Panc1 (cell line): ENCODE results near the gene MTHFD1. TPM values are rescaled to one million over a fixed set of nuclear protein-coding genes. Genes with fewer than 3 reads are reported as not detected.

Experiments used
- ATAC-seq: fragments of 200-7000 bp; cut with Tn5 transposase; 2 replicates; pipeline ENCODE4 v1.9.1; 2020; ENCODE audit warnings: mild to moderate bottlenecking, moderate library complexity
- BruUV-seq: library from RNA; stranded (reverse); fragments of 400-500 nt; replicated peaks from 2 replicates; lab custom pipeline; 2021; lab: Mats Ljungman, UMichigan
- CTCF ChIA-PET: fragments of 300-600 bp; sonication (Branson Sonifier 250); formaldehyde crosslinking; loops from one replicate; lab custom pipeline; 2022; ENCODE audit warnings: antibody characterized with exemption; lab: Charles Lee
- POLR2A ChIA-PET: fragments of 300-600 bp; sonication (Branson Sonifier 250); formaldehyde crosslinking; loops from one replicate; lab custom pipeline; 2022; ENCODE audit warnings: antibody characterized with exemption; lab: Charles Lee
- DNase-seq: peaks from one replicate; pipeline ENCODE4 v3.0.0-alpha.2; 2010; ENCODE audit warnings: low read depth, low spot score
- H3K27ac ChIP-seq: 2 replicates; pipeline ENCODE4 v1.5.1; 2011; ENCODE audit warnings: mild to moderate bottlenecking, low read length, inconsistent platforms
- H3K27me3 ChIP-seq: fragments of 200-500 bp; sonication (Bioruptor generic); 2 replicates; pipeline ENCODE4 v1.6.0; 2014; ENCODE audit warnings: low read length, inconsistent platforms; ENCODE audit not compliant: control insufficient read depth, insufficient read depth
- H3K36me3 ChIP-seq: fragments of 200-500 bp; sonication (Bioruptor generic); 2 replicates; pipeline ENCODE4 v1.5.1; 2014; ENCODE audit warnings: inconsistent platforms, mild to moderate bottlenecking, low read length, moderate library complexity; ENCODE audit not compliant: control insufficient read depth, insufficient read depth
- H3K4me1 ChIP-seq: 2 replicates; pipeline ENCODE4 v1.5.1; 2011; ENCODE audit warnings: inconsistent platforms, mild to moderate bottlenecking, low read length, moderate library complexity; ENCODE audit not compliant: control insufficient read depth, insufficient read depth
- H3K4me3 ChIP-seq, 2 experiments: 2 replicates each; pipeline ENCODE4 v1.5.1; 2011 to 2012; ENCODE audit warnings: low read depth in 2 of 2, low read length in 2 of 2, mild to moderate bottlenecking in 2 of 2, inconsistent platforms in 1 of 2, moderate library complexity in 1 of 2
- H3K9me3 ChIP-seq: fragments of 200-500 bp; sonication (Bioruptor generic); 2 replicates; pipeline ENCODE4 v1.5.1; 2014; ENCODE audit warnings: low read depth, mild to moderate bottlenecking, inconsistent platforms, low read length, moderate library complexity; ENCODE audit not compliant: control insufficient read depth, insufficient read depth
- POLR2AphosphoS5 ChIP-seq: IDR thresholded peaks from 2 replicates; pipeline ENCODE4 v1.6.1; 2012; ENCODE audit warnings: mild to moderate bottlenecking, low read depth, low read length, moderate library complexity
- REST ChIP-seq, 2 experiments: IDR thresholded peaks; 2 replicates each; pipeline ENCODE4 v1.6.1; 2011 to 2012; ENCODE audit warnings: low read depth in 2 of 2, control low read depth in 1 of 2, low read length in 1 of 2, mild to moderate bottlenecking in 1 of 2, moderate library complexity in 1 of 2; ENCODE audit not compliant: insufficient read depth in 1 of 2
- SIN3A ChIP-seq: IDR thresholded peaks from 2 replicates; pipeline ENCODE4 v1.6.1; 2012; ENCODE audit warnings: low read depth, mild to moderate bottlenecking, low read length, moderate library complexity, borderline replicate concordance; ENCODE audit not compliant: insufficient read depth
- TCF7L2 ChIP-seq: IDR thresholded peaks from 2 replicates; pipeline ENCODE4 v1.6.1; 2011; ENCODE audit warnings: mild to moderate bottlenecking, low read depth, low read length, inconsistent platforms
- in situ Hi-C: cut with HindIII; loops from 2 replicates; pipeline ENCODE4 v1.10.0; 2016; ENCODE audit warnings: low sequenced_read_pairs, low pct_unique_long_range_greater_than_20kb
- intact Hi-C: fragments of 100-400 bp; cut with micrococcal nuclease; formaldehyde crosslinking; loops from one replicate; pipeline ENCODE4 v1.10.0; 2022; ENCODE audit not compliant: unreplicated experiment
- total RNA-seq: library from RNA; stranded (reverse); gene quantifications from one replicate; pipeline ENCODE4 v1.2.1, GENCODE V29; 2021; ENCODE audit not compliant: unreplicated experiment
- TF ChIP-seq, protein P1 (sequence below): fragments of 450-650 bp; IDR thresholded peaks from 2 replicates; pipeline ENCODE4 v1.5.1; 2017; ENCODE audit warnings: mild to moderate bottlenecking

Gene MTHFD1
- total RNA-seq, 1 experiment from 2014 or later, result 141 TPM

GRCh38 chr14:64387232-64387781 lies 846 bp upstream of the MTHFD1 start:
- H3K4me1 ChIP-seq, result peaks cover 3% of the 10 kb centered on the region; the same call in 1 of the 2 replicates
- ATAC-seq (peak; percentile 46), DNase-seq (no peak)
- peak overlapping the region; percentile 80 to 95 for H3K4me3 ChIP-seq
- POLR2A ChIA-PET, result interaction anchor here (0.6 to 1.1 kb wide), 5 partner anchors 11 to 698 kb away, joined by 3 to 7 read pairs (median 4); no protein-coding TSS in a partner anchor
- in situ Hi-C loops (no loop called here), intact Hi-C loops (no loop called here)
- H3K36me3 ChIP-seq, result no peaks in the 10 kb centered on the region; the same call in 1 of the 2 replicates
- TSS peak; percentile 95 for BruUV-seq
- H3K27me3 ChIP-seq, result no peaks in the 10 kb centered on the region
- CTCF ChIA-PET, result interaction anchor here (0.8 kb wide), 1 partner anchor 43 kb away, joined by 3 read pairs; no protein-coding TSS in a partner anchor
- peak overlapping the region; percentile 79 for H3K27ac ChIP-seq
- TF ChIP-seq, protein P1, sequence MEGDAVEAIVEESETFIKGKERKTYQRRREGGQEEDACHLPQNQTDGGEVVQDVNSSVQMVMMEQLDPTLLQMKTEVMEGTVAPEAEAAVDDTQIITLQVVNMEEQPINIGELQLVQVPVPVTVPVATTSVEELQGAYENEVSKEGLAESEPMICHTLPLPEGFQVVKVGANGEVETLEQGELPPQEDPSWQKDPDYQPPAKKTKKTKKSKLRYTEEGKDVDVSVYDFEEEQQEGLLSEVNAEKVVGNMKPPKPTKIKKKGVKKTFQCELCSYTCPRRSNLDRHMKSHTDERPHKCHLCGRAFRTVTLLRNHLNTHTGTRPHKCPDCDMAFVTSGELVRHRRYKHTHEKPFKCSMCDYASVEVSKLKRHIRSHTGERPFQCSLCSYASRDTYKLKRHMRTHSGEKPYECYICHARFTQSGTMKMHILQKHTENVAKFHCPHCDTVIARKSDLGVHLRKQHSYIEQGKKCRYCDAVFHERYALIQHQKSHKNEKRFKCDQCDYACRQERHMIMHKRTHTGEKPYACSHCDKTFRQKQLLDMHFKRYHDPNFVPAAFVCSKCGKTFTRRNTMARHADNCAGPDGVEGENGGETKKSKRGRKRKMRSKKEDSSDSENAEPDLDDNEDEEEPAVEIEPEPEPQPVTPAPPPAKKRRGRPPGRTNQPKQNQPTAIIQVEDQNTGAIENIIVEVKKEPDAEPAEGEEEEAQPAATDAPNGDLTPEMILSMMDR, result no peak
- TF ChIP-seq REST (IDR thresholded peaks at IDR 0.05; ENCODE audit: insufficient read depth in 1 of 2, low read depth in 2 of 2, low read length in 1 of 2) (no peak), SIN3A (no peak), TCF7L2 (no peak), POLR2AphosphoS5 (no peak)
- no peaks in the 10 kb centered on the region for H3K9me3 ChIP-seq

DNA sequence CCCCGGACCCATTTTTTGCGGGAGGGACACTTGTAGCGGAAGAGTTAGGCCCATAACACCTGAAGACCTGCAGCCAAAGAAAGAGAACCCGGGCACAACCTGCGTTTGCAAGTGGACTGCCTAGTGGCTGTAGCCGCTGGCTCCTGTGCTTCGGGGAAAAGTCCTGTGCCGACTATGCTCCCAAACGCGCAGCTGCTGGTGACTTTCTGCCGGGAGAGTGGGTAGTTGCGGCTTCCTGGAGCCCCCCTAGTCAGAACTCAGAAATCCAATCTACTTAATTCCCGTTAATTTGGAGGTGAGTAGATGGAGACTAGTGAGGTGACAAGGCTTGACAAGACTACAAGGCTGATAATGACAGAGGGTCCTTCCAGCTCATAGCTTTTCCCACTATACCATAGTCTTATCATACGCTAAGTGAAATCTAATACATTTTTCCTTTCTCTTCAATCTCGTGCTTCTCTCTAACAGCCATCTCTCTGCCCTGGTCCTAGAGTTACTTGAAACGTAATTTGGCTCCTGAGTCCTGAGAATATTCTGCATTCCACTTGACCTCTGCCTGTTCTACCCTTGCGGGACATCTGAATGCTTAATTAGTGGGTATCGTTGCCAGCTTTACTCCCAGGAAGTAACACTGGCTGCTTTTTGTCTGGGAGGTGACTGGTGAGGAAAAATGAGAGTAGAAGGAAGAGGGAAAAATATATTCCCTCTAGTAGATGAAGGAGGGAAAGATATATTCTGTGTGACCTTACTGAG lies 556 bp downstream of the MTHFD1 start:
- in situ Hi-C loops, result no loop called here
- TF ChIP-seq POLR2AphosphoS5, result no peak
- TF ChIP-seq, protein P1, result no peak
- TF ChIP-seq SIN3A, result no peak
- no peak for TF ChIP-seq TCF7L2
- TF ChIP-seq REST (IDR thresholded peaks at IDR 0.05; ENCODE audit: insufficient read depth in 1 of 2, low read depth in 2 of 2, low read length in 1 of 2), result no peak

More for the DNA sequence above, 556 bp downstream of the MTHFD1 start:
- Histone ChIP-seq H3K4me3 (peak overlapping the region; percentile 80 to 95), H3K27me3 (no peaks in the 10 kb centered on the region), H3K27ac (peak overlapping the region; percentile 96), H3K4me1 (peaks cover 3% of the 10 kb centered on the region; the same call in 1 of the 2 replicates), H3K9me3 (no peaks in the 10 kb centered on the region), H3K36me3 (no peaks in the 10 kb centered on the region; the same call in 1 of the 2 replicates)
- DNase-seq, result no peak
- TSS peak; percentile 85 for BruUV-seq
- intact Hi-C loops, result no loop called here
- CTCF ChIA-PET, result no interaction called here
- POLR2A ChIA-PET, result interaction anchor here (1.1 kb wide), 1 partner anchor 67 kb away, joined by 3 read pairs; no protein-coding TSS in a partner anchor
- ATAC-seq, result peak; percentile 11; the same call in 1 of the 2 replicates
